NCI-H1417 treated with DMSO at 0.1 percent for 48 hours (cell line): ENCODE data around the gene NKX6-1.

ENCODE experiments used
- DNase-seq: peaks from one replicate; lab custom pipeline; 2025; lab: John Stamatoyannopoulos, UW

Gene NKX6-1

GRCh38 chr4:84498203-84498934 is 723 bp downstream of the NKX6-1 start:
- no peak for DNase-seq

- no peak for DNase-seq
Observed at GRCh38 chr4:84497504-84498202, 1.4 kb downstream of the NKX6-1 start.

DNA sequence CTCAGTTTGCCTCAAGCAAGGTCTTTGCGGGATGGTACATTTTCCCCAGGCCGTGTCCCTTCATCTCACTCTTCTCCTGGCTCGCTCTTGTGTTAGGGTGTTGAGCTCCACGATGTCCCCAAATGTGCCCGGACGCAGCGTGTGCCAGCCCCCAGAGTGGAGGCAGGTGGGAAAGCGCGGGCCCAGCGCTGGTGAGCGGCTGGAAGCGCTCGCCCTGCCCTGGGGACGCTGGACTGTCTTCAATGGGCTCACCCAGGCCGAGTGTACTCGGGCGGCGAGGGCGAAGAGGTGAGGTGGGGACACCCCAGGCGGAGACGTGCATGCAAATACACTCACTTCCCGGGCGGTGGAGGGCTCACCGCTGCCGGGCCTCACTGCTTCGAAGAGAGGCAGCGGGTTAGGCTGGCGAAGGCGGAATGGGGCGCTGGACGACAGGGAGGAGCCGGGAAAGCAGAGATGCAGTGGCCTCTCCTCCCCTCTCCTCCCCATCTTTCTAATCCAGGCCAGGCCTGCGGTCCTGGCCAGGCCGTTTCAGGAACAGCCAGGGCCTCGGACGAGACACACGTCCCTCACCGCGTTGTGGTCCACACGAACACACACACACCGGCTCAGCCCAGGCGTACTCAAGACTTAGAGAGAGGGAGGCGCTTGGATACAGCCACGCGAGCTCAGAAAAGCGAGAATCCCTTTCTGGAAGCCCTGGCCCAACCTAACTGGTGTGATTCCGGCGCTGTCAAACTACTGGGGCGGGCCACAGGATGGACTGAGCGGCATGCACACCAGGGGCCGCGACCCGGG is 2.2 kb downstream of the NKX6-1 start:
- no peak for DNase-seq

- DNase-seq: no peak
Observed at GRCh38 chr4:84496331-84496705, 2.8 kb downstream of the NKX6-1 start.

DNA sequence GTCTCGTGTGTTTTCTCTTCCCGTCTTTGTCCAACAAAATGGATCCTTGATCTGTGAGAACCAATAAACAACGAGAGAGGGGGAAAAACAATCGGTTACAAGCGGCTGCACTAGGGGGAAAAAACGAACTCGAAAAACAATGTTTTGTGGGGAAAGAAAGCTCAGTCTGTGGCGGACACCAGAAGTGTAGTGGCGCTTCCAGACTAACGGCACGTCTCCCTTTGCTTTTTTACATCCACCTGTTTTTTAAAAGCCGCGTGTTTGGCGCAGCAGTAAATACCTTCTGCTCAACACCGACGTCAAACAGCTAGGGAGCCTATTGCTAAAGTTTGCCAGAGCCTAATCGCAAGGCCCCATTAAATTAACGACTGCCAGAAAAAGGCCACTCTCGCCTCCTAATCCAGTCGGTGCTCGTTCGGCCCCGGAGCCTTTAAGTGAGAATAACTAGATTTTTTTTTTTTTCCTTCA is 3.3 kb downstream of the NKX6-1 start:
- no peak for DNase-seq

DNA sequence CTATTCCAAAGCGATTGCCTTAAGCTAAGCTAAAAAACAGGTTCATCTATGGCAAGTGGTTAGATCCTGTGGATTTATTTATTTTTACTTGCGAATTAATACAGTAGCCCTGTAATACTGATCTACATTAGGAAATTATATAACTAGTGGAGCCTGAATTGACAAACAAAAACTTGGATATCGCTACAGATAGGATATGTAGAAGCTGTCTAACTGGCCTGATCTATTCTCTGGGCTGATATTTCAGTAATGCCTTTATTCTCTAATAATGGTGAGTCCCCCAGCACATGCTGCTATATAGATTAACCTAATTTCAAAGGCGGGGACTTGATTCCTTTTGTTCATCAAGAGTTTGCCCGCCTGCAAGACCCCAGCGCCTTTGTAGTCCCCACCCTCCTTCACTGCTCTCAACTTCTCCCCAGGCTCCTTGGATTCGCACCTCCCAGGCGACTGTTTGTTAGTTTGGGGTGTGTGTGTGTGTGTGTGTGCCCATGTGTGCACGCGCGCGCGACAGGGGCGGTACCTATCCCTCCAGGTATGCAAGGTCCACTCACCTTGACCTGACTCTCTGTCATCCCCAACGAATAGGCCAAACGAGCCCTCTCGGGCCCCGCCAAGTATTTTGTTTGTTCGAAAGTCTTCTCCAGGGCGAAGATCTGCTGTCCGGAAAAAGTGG is 3.8 kb downstream of the NKX6-1 start:
- no peak for DNase-seq

DNA sequence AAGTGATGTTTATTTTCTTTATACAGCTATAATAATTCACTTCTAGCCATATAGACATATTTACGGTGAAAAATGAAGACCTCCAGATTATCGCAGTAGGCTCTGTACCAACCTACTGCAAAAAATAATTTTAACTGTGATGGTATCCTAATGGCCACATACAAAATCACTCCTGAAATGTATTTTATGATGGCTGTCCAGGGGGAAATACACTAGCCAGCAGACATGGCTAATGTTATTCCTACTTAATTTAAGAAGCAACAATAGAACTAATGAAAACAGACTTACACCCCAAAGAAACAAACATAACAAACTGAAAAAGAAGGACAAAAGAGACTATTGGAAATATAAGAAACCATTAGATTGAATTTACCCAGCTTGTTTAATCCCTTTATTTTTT is 4.6 kb downstream of the NKX6-1 start:
- DNase-seq: no peak

GRCh38 chr4:84494076-84494475 is 5.0 kb downstream of the NKX6-1 start:
- DNase-seq: no peak

GRCh38 chr4:84493092-84493850 is 5.8 kb downstream of the NKX6-1 start:
- DNase-seq: no peak

DNA sequence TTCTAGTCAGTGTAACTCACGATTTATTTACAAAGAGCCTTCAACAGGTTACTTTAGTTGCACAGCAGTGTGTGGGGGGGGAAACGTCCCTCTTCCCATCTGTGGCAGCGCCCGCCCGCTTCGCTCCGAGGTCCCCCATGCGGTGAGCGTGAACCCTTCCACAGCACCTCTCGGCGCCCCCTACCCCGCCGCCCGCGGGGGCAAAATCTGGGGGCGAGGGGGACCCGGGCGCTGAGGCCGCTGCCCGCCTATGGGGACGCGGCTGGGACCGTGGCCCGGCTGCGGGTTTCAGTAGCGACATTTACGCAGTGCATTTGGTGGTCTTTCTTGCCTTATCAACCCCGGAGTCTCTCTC is 6.4 kb downstream of the NKX6-1 start:
- no peak for DNase-seq

GRCh38 chr4:84492290-84492689 is 6.8 kb downstream of the NKX6-1 start:
- no peak for DNase-seq

GRCh38 chr4:84491481-84491880 is 7.6 kb downstream of the NKX6-1 start:
- no peak for DNase-seq

DNA sequence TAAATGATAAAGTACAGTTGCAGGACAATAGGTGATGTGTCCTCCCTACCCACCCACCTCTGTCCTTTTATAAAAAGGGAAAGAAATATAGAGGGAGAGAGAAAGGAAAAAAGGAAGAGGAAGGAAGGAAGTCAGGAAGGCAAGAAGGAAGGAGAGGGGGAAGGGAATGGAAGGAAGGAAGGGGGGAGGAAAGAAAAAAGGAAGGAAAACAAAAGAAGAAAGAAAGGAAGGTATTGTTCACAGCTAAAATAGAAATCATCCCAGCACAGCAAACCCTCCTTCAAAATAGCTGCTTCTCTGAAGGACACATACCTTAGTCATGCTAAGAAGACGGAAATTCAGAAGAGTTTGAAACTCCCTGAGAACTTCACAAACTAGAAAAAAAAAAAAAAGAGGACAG is 8.4 kb downstream of the NKX6-1 start:
- DNase-seq: no peak

GRCh38 chr4:84484236-84484635 is 14.9 kb downstream of the NKX6-1 start:
- DNase-seq: no peak

GRCh38 chr4:84483688-84484087 is 15.4 kb downstream of the NKX6-1 start:
- no peak for DNase-seq

DNA sequence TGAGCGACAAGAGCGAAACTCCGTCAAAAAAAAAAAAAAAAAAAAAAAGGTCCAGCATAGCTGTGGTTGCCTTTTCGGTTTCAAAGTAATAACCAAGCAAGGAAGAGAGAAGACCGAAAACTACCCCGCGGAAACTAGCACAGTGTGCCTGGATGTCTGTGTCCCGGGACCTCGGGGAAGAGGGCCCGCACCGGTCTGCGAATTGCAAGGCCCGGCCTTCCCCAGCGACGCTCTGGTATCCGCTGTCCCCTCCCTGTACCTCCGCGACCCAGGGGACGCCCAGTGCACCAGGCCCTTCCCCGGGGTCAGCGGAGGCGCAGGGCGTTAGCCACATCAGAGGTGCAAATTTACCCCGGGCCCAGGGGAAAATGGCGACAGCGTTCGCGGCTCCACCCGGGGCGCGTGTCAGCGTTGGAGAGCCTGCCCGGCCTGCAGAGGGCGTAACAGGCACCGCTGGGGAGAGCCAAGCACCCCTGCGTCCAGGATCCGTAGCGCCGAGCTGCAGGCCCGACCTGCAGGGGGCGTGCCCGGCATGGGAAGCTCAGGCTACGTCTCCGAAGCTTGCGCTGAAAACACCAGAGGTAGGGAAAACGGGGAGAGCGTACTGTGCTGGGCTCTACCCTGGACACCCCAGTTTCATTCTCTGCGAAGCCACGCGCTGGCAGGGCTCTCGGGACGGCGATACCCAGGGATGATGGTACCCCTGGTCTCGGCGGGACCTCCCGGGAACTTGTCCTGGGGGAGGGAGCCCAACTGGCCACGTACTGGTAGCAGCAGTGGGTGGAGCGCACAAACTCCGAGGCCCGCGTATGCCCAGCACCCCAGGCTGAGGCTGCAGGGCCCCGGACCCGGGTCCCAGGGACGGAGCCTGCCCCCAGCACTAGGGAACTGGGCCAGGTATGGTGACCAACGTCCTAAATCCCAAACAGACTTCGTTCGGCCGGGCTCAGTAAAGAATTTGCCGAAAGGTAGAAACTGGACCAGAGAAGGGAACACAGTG is 16.2 kb downstream of the NKX6-1 start:
- DNase-seq: no peak

DNA sequence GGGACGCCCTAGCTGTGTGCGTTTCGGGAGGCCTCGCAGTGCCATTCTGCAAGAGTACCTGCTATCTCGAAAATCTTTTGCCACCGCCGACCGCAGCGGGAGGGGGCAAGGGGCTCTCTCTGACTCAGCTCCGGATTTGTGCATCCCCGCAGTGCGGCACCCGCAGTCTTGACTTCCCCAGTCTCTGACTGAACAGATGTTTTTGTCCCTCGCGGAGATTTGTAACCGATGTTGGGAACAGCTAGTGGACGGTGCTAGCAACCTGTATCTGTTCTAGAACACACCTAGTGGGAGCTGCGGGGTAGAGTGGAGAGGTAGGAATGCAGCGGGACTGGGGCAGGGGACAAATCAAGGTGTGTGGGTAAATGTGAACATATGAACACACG is 17.2 kb downstream of the NKX6-1 start:
- no peak for DNase-seq

DNA sequence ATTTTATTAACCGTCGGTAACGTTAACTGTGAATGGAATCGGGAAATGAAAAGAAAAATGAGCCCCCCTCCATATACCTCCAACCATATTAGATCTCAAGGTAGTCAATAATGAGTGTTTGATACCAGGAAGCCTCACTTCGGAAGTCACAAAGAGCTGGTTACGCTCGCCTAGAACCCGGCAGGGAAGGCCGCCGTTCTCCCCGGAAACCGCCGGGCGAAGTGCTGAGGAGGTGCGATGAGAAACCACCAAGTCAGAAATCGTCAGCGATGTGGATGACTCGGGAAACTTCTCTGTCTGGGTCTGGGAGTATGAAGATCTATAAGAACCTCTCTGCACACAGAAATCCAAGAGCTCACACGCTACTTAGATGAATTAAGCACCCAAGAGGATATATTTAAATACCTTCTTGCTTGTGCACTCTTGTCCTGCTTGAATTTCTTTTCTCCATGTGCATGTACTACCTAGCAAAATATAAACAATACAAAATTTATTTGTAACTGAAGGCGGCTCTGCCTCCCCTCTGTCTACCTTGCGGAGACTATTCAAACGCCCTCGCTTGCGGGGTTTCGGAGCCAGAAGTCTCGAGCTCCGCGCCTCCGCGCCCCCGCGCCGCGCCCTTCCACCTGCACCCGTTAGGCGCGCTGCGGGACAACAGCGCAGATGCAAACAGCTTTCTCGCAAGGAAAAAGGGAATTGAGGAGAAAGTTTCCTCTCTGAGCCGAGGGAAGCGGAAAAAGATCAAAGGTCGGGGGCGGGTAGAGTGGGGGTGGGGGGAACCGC is 17.8 kb downstream of the NKX6-1 start:
- DNase-seq: no peak

DNA sequence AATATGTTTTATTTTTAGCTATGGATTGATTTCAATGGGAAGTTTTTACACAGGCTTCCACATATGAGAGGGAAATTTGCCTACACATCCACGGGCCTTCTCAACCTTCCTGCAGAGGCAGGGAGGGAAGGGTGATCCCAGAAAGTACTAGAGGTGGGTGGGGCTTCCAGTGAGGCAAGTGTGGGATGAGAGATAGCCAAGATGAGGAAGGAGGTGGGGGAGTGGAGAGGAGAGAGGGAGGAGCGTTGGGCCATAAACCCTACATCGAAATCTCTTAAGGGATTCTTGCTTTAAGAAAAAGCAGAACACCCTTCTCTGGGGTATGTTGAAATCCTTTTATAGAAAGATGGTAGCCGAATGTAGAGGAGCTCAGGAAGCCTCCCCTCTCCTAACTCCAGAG is 19.0 kb downstream of the NKX6-1 start:
- no peak for DNase-seq

DNA sequence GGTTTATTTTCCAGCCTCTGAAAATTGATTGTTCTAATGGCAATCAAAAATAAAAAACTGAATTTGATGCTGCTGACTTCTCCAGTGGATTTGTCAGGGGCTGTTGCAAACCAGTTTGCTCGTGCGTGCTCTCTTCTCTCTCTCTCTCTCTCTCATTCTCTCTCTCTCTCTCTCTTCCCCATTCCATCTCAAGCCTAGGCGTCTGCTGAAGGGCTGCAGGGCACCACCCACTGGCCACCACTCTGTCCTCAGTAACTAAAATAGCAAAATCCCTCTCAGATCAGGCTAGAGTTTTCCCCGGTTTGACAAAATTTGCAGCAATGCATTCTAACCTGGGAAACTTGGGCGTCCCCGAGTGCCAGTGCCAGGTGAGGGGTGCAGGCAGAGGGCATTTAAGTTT is 19.4 kb downstream of the NKX6-1 start:
- DNase-seq: no peak
